CD4-positive, alpha-beta T cell treated with Interleukin-4 for 4 hours (primary cell): ENCODE measurements around the gene CACNA1D.
"Not testable (repeated sequence)": the region's sequence is repeated elsewhere in the genome, so short reads cannot be mapped to it uniquely, and the experiment has no call there.

Experiments used
- DNase-seq: peaks from one replicate; pipeline ENCODE4 v3.0.0-alpha.2; 2020

The CACNA1D gene

DNA sequence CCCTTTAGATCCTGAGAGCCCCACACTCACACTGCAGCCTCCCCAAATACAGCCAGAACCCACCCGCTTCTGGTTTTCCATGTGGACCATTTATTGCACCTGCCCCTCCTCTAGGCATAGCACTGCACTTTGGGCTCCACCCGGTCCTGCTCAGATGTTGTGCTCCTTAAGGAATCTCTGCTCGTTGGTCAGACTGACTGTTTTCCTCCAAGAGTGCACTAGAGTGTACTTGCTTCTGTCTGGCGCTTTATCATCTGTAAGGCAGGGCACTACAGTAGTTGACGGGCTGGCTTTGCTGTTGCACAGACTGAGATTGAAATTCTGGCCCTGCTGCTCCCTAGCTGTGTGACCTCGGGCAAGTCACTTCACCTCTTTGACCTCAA, 124.1 kb downstream of the CACNA1D start:
- no peak for DNase-seq

DNA sequence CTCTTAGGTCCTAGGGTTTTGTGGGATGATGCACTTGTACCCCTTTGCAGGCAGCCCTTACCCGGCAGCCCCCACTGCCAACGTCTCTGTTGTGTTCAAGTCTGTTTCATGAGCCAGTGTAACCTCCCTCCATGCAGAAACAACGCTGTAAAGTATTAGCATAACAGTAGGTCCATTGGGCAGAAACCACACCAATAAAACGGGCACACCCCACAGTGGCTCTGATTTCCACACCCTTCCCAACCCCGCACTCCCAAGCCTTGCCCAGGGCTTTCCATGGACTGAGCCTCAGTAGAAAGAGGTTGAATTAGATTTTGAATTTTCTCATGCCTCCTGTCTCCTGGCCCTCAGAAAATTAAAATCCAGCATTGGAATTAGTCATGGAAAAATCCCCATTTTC, 124.5 kb downstream of the CACNA1D start:
- no peak for DNase-seq

DNA sequence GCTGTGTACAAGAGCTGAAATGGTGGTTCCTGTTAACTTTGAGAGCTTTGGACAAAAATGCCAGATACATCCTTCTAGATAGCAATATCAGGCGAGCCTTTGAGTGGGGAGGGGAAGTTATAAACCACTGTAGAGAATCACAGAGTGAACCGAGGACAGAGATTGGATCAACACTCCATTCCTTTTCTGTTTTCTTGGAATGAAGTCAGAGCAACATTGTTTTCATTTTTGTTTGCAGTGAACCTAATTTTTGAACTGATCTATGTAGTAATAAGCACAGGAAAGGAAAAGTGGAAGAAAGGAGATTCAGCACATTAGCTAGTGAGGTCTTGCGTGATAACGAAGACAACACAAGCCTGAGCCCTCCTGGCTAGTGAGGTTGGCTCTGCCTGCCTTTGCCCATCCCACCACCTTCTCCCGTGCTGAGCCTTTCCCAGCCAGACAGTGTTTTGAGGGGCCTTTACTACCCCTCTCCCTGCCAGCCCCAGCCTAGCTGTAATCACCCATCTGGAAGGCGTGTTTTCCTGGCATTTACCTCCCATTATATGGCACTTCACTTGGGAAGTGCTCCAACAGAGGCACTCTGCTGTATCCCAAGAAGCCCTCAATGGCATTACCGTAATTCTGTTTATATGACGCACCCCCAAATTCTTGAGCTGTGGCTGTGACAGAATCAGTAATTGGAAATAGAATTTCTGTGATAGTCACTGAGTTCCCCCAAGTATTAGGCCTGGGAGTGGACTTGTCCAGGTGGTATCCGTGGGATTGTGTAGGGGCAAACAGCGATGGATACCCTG, 129.8 kb downstream of the CACNA1D start:
- no peak for DNase-seq

DNA sequence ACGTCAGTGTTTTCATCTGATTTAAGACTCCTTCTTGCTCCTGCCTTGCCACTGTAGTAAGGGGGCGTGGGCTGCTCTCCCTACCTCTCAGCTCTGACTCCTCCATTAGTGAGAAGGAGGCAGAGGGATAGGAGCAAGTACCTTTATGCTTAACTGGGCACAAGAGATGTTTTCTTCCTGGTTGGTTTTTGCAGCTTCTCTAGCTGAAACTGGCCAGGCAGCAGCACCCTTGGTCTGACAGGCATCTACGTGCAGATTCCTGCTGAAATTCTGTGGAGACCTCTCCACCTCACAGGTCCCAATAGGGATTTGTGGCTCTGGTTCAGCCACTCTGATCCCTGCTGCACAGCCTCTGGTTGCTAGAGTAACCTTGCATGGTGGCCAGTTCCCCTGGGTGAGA, 132.5 kb downstream of the CACNA1D start:
- no peak for DNase-seq

DNA sequence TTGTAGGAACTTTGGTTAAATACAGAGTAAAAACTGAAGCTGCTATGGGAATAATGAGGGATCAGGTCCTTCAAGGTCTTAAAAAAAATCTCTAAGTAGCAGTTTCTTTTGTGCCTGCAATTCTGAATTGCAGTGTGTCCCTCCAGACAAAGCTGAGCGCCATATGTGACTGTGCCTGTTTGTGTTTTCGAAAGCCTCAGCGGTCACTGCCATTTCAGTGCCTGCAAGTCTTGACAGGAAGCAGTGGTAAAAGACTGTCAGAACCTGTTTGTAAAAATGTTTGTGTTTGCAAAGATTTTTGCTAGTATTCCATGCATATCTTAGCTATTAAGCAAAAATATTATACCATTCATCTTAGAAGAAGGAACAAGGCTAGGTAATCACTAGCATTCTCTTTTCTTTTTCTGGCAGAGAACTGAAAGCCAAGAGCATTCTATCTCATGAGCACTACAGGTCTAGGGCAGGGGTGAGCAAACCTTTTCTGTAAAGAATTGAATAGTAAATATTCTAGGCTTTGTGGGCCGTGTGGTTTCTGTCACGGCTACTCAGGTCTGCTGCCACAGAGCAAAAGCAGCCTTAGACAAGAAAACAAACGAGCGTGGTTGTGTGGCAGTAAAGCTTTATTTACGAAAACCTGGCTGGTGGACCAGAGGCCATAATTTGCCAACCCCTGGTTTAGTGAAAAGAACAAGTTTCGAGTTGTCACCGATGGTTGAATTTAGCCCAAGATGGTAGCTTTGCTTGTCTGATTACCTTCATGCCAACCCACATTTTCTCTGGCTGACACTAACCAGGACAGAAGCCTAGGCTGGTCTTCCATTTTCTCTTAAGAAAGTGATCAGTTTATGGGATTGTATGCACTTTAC, 134.4 kb downstream of the CACNA1D start:
- DNase-seq, result no peak

DNA sequence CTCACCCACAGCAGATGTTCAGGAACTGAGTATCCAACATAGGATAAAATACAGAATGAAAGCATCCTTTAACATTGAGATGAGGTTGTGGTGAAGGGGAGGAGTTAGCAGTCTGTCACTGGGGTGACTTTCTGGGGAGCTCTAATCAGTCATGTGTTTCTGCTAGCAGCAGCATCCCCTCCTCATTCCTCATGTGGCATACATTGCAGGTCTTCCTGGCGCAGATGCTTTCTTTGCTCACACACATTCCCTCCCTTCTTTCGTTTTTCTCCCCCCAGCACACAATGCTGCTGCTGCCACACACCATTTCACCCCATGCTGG, 135.0 kb downstream of the CACNA1D start:
- no peak for DNase-seq

DNA sequence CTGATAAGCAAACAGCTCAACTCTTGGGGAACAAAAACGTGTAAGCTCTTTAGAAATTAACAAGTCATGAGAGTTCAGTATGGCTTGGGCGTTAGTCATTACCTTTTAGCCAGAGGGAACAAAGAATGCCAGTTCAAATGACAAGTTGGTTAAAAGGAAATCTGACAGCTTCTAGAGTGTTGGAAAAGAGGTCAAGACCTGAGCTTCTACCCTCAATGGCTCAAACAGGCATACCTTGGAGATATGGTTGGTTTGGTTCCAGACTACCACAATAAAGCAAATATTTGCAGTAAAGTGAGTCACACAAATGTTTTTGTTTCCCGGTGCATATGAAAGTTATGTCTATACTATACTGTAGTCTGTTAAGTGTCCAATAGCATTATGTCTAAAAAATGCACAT, 136.1 kb downstream of the CACNA1D start:
- no peak for DNase-seq

DNA sequence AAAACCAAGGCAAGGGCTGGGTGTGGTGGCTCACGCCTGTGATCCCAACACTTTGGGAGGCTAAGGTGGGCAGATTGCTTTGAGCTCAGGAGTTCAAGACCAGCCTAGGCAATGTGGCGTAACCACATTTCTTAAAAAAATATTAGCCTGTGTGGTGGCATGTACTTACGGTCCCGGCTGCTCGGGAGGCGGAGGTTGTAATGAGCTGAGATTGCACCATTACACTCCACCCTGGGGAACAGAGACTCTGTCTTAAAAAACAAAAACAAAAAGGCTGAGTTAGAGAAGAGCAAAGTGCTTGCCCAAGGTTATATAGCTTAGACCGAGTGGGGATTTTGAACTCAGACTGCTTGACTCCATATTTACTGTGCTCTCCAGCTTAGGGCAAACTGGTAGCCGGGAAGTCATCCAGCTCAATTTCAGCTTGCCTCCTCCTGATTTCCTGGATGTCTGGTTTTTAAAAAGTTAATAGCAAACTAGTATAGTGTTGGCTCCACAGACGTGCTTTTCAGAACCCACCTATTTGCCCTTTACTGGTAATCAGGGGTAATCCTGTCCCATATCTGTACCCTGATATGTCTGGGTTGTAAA, 138.9 kb downstream of the CACNA1D start:
- no peak for DNase-seq

DNA sequence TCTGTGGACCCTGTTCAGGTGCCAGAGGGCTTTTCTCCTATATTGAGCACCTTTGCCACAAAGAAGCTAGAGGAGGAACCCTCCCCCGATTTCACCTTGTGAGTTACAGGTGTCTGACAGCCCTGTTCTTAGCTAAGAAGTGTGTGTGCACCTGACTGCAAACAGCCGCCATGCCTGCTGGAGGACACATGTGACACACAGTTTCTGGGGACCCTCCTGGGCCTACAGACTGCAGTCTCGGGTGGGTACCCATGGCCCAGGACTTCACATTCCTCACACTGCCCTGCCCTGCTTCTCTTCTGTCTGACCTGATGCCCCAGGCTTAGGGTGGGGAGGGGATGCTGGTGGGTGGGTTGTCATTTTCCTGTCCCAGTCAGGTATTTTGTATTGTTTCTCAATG, 140.6 kb downstream of the CACNA1D start:
- no peak for DNase-seq

DNA sequence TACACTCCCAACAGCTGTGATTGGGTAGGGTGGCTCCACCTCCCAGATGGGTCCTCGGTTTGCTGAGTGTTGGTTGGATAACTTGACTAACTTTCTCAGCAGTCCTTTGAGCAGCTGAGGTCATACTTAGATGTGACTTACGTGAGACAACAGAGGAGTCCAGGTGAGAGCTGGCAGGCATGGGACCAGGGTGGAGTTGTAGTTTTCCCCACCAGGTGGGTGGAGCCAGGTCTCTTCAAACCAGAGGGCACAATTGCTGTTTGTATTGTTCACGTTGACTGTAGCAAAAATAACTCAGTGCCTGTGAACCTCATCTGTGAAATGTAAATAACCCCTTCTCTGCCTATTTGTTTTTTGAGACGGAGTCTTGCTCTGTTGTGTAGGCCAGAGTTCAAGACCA, 144.4 kb downstream of the CACNA1D start:
- not testable (repeated sequence) for DNase-seq

DNA sequence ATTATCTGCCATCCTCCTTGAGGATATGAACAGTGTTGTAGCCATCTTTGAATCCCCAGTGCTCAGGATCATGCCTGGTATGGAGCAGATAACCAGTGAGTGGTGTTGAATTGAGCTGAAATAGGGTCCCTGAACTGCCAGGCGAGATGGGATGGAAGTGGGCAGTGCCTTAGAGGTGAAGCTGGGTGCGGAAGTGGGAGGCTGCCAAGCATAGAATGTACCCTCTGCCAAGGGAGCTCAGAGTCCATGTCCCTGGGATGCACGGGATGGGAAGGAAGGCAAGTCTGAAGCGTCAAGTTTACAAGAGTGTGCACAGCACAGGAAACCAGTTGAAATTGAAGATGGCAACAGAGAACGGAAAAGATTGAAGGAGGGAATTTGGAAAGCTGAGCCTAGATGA, 147.0 kb downstream of the CACNA1D start:
- DNase-seq, result no peak

DNA sequence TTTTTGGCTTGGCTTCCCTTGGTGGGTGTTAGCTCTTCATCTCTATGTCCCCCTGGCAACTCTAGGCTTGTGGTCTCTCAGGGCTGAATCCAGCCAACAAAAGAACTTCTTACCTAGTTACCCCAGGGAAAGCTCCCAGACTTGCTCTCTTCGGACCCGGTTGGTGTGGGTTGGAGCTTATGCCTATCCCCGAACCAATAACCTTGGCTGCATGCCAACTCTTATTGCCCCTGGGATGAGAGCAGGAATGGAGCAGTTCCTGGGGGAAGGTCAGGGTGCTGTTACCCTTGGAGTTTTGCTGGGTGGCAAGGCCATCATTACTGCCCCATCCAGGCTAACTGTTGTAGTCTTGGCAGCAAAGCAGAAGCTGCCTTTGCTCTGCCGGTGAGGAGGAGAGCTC, 147.8 kb downstream of the CACNA1D start:
- no peak for DNase-seq

DNA sequence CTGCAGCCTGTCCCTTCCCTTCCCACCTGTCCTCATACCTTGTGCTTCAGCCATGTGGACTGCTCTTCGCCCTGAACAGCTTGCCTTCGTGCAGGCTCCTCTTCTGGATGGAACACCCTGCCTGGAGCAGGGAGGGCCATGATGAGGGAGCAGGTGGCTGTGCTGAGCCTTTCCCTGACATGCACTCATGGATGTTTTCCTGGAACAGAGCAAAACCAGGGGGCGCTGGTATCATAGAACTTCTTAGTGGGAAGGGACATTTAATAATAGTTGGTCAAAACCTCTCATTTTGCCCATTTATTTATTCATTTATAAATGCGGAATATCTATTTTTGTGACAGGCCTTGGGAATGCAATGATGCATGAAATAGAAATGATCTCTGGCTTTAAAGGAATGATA, 149.3 kb downstream of the CACNA1D start:
- no peak for DNase-seq

DNA sequence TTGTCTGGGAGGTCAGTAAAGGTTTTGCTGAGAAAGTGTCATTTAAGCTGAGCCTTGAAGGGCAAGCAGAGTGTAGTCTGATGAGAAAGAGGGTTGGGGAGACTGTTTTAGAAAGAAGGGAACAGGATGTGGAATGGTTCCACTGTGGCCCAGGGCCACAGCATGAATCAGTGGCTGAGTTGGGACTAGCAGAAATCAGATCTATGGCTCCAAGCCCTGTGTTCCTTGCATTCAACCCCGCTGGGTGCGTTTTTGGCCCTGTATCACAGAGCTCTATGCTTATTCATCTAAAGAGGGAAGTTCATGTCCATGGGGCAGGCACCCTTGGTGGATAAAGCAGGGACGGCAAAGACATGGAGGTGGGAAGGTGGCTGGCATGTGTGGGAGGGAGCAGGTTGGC, 151.3 kb downstream of the CACNA1D start:
- DNase-seq, result no peak

DNA sequence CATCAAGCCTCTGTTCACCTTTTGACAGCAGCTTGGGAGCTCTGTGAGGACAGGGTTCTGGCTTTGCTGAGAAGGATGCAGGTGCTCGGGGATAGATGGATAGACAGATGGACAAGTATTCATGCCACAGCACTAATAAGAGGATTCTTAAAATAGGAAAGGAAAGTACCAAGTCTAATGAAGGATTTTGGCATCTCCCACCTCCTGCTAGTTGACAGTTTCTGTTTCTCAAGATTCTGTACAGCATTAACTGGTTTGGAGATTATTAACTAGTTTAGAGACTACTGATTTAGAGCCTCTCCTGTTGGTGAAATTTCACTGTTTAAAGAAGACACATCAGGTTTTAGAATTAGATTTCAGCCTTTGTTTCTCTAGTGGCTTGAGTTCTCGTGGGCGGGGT, 152.3 kb downstream of the CACNA1D start:
- no peak for DNase-seq

DNA sequence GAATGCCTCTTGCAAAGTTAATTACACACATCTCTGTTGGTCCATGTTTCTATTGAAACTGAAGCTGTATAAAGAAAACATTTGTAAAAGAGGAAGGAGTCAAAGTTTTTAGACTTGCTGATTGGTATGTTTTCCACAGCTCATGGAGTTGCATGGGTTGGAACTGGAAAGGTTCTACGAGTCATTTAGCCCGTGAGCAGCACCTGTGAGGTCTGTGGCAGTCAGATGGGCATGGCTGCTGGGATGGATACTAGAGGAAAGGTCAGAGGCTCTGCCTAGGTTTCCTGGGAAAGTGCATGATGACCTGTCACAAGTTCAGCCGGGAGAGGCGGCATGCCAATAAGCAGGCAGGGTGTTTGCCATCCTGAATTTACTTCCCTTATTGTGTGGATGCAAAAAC, 155.4 kb downstream of the CACNA1D start:
- no peak for DNase-seq

DNA sequence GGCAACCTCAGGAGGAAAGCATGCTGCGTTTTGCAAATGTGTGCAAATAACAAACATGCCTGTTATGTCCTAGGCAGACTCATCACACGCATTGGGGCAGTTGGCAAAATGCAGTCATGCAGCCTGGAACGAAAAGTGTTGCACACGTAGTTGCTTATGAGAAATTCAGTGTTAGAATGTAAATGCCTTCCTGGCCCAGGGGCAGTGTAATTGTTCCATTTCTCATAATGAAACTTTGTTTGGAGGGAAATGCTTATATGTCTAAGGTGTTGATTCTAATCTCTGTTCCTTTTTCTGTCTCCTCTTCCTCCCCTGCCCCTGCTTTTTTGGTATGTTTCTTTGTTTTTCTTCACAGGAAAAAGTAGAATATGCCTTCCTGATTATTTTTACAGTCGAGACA, 156.0 kb downstream of the CACNA1D start:
- no peak for DNase-seq

DNA sequence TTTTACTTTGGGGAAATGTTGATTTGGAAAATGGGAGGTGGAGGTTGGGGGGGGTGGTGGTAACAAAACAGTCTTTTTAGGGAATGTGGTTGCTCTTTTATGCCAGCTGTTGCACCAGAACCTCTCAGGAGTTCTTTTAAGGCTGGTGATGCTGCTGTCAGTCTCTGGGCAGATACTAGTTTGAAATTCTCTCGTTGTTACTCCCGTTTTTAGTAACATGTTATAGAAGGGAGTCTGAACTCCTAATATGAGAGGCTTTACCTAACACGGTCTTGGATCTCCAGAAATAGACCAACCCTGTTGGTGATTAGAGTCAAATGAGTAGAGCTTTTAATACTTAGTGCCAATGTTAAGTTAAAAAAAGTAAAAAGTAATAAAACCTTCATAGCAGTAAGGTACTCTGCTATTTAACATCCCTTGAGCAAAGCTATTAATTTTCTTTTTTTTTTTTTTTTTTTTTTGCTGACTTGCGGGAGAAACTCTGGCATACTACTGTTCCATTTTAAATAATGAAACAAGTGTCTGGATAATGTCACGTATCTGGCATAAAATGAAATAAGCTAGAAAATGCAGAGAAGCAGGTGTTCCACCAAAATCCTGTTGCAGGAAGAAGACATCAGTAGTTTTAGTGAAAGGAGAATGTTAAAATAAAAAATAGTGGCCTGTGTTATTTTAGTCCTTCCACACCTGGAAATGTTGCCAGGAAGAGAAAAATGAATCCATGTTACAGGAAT, 156.7 kb downstream of the CACNA1D start:
- DNase-seq, result no peak

DNA sequence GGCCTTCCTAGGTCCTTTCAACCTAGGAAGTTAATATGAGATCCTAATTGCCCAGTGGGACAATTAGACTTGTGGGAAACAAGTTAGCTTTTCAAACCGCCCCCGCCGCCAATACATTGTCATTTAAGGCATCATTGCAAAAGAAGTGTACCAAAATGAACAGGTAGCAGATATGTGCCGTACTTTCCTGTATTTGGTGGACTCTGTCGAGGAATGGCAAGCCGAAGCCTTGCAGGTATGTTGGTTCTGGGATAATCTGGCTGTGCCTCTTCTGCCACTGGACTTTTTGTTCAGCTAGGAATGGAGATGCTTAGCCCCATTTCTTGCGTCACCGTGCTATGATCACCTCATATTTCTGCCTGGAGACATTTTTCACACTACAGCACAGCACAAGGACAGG, 157.5 kb downstream of the CACNA1D start:
- DNase-seq, result no peak

DNA sequence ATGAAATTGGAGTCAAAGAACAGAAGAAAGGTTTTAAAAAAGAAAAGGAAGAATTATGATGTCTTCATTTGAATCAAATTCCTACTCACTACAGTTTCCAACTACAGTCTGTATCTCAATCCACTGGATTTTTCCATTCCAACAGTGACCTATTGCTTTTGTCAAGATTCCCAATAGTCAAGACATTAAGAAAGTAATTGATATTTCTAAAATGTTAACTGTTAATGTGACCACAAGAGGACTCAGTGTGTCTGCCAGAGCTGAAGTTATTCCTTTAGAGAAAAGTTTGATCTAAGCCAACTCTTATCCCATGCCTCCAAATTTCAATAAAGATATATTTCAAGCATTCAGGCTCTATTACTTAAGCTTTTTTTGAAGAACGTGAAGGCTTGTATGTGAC, 163.2 kb downstream of the CACNA1D start:
- DNase-seq, result no peak

DNA sequence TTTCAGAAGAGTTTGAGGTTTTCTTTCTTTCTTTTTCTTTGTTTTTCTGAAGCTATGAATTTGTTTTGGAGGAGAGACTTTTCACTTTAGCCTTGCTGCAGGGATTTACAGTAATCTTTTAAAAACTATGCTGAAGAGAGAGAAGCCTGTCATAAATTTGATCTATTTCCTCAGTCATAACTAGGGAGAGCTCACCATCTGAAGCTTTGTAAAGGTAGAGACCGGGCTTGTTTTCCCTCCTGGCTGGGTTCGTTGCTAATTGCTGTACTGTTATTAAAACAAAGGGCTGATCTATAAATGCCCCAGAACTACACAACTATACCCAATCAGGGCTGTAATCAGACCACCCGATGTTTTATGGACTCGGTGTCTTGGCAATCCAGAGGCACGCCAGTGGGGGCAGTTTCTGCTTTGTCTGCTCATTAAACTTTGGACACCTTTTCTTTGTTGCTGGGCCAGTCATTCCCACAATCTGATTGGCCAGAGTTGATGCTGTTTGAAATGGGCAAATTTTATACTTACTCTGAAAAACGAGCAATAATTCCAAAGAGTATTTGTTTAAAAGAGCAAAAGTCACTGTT, 164.3 kb downstream of the CACNA1D start:
- no peak for DNase-seq

DNA sequence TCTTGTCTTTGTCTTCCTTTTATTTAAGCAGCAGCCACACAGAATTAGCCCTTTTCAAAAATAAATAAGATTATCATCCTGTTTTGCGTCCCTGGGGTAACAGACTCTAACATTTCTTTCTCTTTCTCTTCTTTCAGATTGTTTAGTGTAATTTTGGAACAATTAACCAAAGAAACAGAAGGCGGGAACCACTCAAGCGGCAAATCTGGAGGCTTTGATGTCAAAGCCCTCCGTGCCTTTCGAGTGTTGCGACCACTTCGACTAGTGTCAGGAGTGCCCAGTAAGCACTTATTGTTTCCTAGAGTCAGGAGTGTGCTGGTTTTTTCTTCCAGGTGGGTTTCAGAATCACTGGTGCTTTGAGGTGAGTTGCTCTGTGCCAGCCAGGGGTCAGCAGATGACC, 165.6 kb downstream of the CACNA1D start:
- no peak for DNase-seq

DNA sequence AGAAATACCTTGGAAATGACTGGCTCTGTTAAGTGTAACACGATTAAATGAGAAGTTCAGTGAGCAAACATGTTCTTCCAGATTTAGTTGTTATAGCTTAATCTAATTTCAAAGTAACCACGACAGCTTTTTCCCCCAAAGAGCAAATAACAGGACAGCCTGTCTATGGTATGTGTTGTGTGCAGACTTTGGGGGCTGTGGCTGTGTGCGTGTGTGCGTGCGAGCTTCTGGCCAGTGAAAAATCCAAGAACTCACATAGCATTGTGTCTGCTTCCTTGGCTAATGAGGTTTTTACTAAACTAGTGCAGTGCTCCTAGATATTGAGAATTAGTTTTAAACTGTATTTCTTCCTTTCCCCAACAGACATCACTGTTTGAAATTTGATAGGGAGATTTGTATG, 167.1 kb downstream of the CACNA1D start:
- no peak for DNase-seq
